ENCODE measurements around the gene SLC16A7.
A peak's percentile ranks its signal among the peaks of the same experiment; 100 is the strongest.

The SLC16A7 gene

DNA sequence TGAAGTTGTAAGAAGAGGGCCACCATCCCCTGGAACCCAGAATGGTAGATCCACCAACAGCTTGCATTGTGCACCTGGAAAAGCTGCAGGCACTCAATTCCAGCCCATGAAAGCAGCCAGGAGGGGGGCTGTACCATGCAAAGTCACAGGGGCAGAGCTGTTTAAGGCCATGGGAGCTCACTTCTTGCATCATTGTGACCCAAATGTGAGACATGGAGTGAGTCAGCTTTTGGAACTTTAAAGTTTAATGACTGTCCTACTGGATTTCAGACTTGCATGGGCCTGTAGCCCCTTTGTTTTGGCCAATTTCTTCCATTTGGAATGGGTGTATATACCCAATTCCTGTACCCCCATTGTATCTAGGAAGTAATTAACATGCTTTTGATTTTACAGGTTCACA lies 50.8 kb downstream of the SLC16A7 start:
- TF ChIP-seq, protein P1, sequence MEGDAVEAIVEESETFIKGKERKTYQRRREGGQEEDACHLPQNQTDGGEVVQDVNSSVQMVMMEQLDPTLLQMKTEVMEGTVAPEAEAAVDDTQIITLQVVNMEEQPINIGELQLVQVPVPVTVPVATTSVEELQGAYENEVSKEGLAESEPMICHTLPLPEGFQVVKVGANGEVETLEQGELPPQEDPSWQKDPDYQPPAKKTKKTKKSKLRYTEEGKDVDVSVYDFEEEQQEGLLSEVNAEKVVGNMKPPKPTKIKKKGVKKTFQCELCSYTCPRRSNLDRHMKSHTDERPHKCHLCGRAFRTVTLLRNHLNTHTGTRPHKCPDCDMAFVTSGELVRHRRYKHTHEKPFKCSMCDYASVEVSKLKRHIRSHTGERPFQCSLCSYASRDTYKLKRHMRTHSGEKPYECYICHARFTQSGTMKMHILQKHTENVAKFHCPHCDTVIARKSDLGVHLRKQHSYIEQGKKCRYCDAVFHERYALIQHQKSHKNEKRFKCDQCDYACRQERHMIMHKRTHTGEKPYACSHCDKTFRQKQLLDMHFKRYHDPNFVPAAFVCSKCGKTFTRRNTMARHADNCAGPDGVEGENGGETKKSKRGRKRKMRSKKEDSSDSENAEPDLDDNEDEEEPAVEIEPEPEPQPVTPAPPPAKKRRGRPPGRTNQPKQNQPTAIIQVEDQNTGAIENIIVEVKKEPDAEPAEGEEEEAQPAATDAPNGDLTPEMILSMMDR (IDR thresholded peaks at IDR 0.05; ENCODE audit: low read depth, low read length, missing control alignments) = no peak
- in situ Hi-C loops (cut with HindIII; ENCODE audit: low sequenced_read_pairs) = no loop called here

DNA sequence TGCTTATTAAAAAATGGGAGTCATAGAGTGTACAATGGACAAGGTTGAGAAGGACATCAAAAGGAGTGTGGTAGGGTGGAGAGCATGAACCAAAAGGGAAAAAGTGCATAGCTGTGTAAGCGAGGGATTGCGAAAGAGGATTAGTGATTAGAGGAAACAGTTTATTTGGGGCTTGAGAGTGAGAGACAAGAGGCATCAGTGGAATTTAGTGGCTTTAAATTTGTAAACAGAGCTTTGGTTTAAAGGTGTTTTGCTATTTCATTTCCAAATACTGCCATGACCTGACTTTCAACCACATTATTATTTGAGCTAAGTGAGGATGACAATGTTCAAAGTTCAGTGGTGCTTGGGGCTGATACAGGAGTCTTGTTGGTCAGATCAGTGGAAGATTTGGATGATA lies 53.4 kb downstream of the SLC16A7 start:
- TF ChIP-seq, protein P1 (IDR thresholded peaks at IDR 0.05; ENCODE audit: low read depth, low read length, missing control alignments) = no peak
- in situ Hi-C loops (cut with HindIII; ENCODE audit: low sequenced_read_pairs) = no loop called here
- no peak for DNase-seq (ENCODE audit: low read depth)
- no peak overlapping the region for H3K4me3 ChIP-seq (ENCODE audit: low read depth, low read length)

More for the DNA sequence above, 50.8 kb downstream of the SLC16A7 start:
- H3K4me3 ChIP-seq (ENCODE audit: low read depth, low read length) = no peak overlapping the region
- DNase-seq (ENCODE audit: low read depth) = no peak

DNA sequence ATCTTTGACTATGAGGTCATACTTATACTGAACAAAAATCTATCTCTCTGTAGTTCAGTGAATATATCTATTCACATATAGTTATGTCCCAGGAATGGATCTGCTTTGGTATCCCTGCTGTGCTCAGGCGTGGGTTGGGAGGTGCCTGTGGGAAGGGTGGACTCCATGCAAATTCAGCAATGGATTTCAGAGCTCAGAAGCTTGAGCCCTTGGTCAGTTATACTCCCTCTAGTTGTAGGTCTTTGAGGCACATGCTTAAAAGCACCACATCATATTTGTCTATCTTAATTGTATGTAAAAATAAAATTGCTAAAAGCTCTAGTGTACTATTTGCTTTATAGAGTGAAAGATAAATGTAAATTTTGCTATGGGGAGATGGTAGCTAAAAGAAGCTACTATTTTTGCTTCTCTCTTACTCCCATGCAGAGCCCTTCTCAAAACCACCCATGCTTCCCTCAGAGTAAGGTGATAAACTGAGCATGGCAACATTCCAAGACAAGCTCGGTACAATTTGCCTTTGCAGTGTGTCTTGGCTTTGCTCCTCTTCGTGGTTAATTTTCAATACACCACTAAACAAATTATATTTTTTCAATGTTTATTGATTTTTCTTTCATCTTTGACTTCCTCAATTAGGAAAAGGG lies 54.9 kb downstream of the SLC16A7 start:
- in situ Hi-C loops (cut with HindIII; ENCODE audit: low sequenced_read_pairs) = no loop called here
- H3K4me3 ChIP-seq (ENCODE audit: low read depth, low read length) = no peak overlapping the region
- TF ChIP-seq, protein P1 (IDR thresholded peaks at IDR 0.05; ENCODE audit: low read depth, low read length, missing control alignments) = no peak
- peak; percentile 18 for DNase-seq (ENCODE audit: low read depth)

DNA sequence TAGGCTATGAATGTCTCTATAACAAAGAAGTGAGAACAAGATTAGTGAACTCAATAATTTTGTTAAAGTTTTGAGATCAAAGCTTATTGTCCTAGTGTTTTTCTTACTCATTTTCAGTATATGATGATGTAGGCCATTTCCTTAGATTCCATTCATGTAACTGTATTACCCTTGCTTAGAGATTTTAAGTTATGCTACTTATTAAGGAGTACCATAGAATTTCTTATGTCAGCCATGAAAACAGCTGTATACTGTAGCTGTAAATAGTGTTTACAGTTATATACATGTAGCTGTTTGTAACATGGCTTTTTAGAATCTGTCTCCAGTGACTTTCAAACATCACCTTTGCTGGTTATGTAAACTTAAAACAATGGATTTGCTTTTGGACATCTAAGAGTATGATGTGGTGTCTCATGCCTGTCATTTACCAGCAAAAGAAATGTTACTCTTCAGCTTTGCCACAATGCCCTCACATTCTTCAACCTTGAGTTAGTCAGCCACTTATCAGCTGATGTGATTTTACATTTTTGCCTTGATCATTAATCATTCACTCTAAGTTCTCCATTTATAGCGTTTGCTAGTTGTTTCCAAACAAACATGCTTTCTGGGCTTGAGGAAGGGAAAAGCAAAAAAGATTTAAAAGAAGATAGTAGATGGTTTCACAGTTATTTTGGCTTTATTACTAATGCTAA lies 55.5 kb downstream of the SLC16A7 start:
- in situ Hi-C loops (cut with HindIII; ENCODE audit: low sequenced_read_pairs) = no loop called here
- no peak overlapping the region for H3K4me3 ChIP-seq (ENCODE audit: low read depth, low read length)
- DNase-seq (ENCODE audit: low read depth) = no peak
- TF ChIP-seq, protein P1 (IDR thresholded peaks at IDR 0.05; ENCODE audit: low read depth, low read length, missing control alignments) = no peak

DNA sequence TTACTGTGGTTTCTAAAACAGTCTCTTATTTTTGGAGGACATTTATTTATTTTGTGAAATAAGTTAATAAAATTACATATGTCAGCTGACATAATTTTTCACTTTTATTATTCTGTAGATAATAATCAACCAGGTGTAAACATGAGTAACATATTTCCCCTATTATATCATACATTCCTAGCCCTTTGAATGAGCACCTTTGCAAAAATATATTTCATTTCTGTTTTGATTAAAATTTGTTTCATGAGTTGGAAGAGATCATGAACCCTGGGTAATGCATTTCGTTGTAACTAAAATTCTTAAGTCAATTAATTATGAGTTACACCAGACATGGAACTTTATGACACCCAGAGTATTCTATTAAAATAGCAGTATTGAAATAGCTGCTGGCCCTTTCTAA lies 56.3 kb downstream of the SLC16A7 start:
- no peak for DNase-seq (ENCODE audit: low read depth)
- H3K4me3 ChIP-seq (ENCODE audit: low read depth, low read length) = no peak overlapping the region
- TF ChIP-seq, protein P1 (IDR thresholded peaks at IDR 0.05; ENCODE audit: low read depth, low read length, missing control alignments) = no peak
- in situ Hi-C loops (cut with HindIII; ENCODE audit: low sequenced_read_pairs) = no loop called here

DNA sequence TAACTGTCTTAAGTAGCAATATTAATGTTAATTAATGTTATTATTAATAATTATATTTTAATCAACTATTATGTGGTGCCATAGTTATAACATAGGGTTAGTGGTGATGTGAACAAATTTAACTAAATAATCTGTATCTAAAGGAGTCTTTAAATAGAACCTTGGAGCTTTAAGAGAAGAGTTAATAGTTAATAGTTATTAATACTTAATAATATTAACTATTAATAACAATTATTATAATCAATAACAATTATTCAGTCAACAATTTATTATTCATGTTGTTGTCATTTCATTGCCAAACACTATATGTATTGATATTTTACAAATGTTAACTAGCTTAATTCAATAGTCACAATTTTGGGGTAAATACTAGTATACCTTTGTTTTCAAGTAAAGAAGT lies 58.2 kb downstream of the SLC16A7 start:
- TF ChIP-seq, protein P1 (IDR thresholded peaks at IDR 0.05; ENCODE audit: low read depth, low read length, missing control alignments) = no peak
- no peak for DNase-seq (ENCODE audit: low read depth)
- in situ Hi-C loops (cut with HindIII; ENCODE audit: low sequenced_read_pairs) = no loop called here

More for the DNA sequence above, 58.2 kb downstream of the SLC16A7 start:
- no peak overlapping the region for H3K4me3 ChIP-seq (ENCODE audit: low read depth, low read length)
